HepG2 (cell line): Measurements from ENCODE around the gene TIAM2. TPM values are rescaled to one million over a fixed set of nuclear protein-coding genes. Genes with fewer than 3 reads are reported as not detected.

ENCODE experiments used
- BRF2 ChIP-seq: sonication (generic); formaldehyde crosslinking; IDR thresholded peaks from 2 replicates; pipeline ENCODE4 v1.8.1; 2022; ENCODE audit warnings: mild to moderate bottlenecking, missing genetic modification reagents
- CHCHD3 ChIP-seq: sonication (generic); formaldehyde crosslinking; IDR thresholded peaks from 2 replicates; pipeline ENCODE4 v1.8.0; 2022; ENCODE audit warnings: mild to moderate bottlenecking, missing genetic modification reagents, moderate library complexity
- ELF3 ChIP-seq: IDR thresholded peaks from 2 replicates; pipeline ENCODE4 v1.6.1; 2016; ENCODE audit warnings: missing genetic modification reagents, missing compliant biosample characterization
- ERF ChIP-seq: IDR thresholded peaks from 2 replicates; pipeline ENCODE4 v1.6.1; 2018; ENCODE audit warnings: missing biosample characterization, missing genetic modification reagents
- FOXK2 ChIP-seq: fragments of 450-650 bp; IDR thresholded peaks from 2 replicates; pipeline ENCODE4 v1.6.1; 2016
- HIVEP1 ChIP-seq: sonication (generic); formaldehyde crosslinking; IDR thresholded peaks from 2 replicates; pipeline ENCODE4 v1.4.0; 2020; ENCODE audit warnings: mild to moderate bottlenecking, missing genetic modification reagents
- HOXA9 ChIP-seq: sonication (generic); formaldehyde crosslinking; IDR thresholded peaks from 2 replicates; pipeline ENCODE4 v1.8.1; 2022; ENCODE audit warnings: missing genetic modification reagents, mild to moderate bottlenecking, moderate library complexity, borderline replicate concordance
- NFKBIZ ChIP-seq: IDR thresholded peaks from 2 replicates; pipeline ENCODE4 v1.6.1; 2018; ENCODE audit warnings: missing genetic modification reagents, missing compliant biosample characterization
- SIX4 ChIP-seq: sonication (generic); formaldehyde crosslinking; IDR thresholded peaks from 2 replicates; pipeline ENCODE4 v1.4.0; 2020; ENCODE audit warnings: missing genetic modification reagents
- SOX13 ChIP-seq, 3 experiments: fragments of 450-650 bp in 1 of 3; sonication (generic) in 1 of 3; formaldehyde crosslinking in 1 of 3; IDR thresholded peaks in 2 of 3; conservative IDR thresholded peaks in 1 of 3; 2 replicates each; pipeline versions ENCODE4 v1.5.0 to v1.6.1; 2016 to 2020; ENCODE audit warnings: antibody characterized with exemption in 1 of 3, mild to moderate bottlenecking in 1 of 3, missing compliant biosample characterization in 1 of 3, missing genetic modification reagents in 1 of 3, moderate library complexity in 1 of 3
- TCF12 ChIP-seq, 2 experiments: fragments of 450-650 bp in 1 of 2; sonication (generic) in 1 of 2; formaldehyde crosslinking in 1 of 2; IDR thresholded peaks; 2 replicates each; pipeline versions ENCODE4 v1.6.1 to v1.8.0; 2017 to 2022; ENCODE audit warnings: antibody characterized with exemption in 1 of 2, mild to moderate bottlenecking in 1 of 2, missing genetic modification reagents in 1 of 2, moderate library complexity in 1 of 2
- ZNF274 ChIP-seq: sonication (generic); formaldehyde crosslinking; IDR thresholded peaks from 2 replicates; pipeline ENCODE4 v1.5.1; 2020; ENCODE audit warnings: mild to moderate bottlenecking, missing genetic modification reagents
- ZNF652 ChIP-seq: IDR thresholded peaks from 2 replicates; pipeline ENCODE4 v1.6.1; 2016; ENCODE audit warnings: low read depth, borderline replicate concordance
- ZNF703 ChIP-seq: sonication (generic); formaldehyde crosslinking; IDR thresholded peaks from 2 replicates; pipeline ENCODE4 v1.5.1; 2020; ENCODE audit warnings: missing genetic modification reagents, mild to moderate bottlenecking, moderate library complexity, borderline replicate concordance
- polyA plus RNA-seq, 8 experiments: library from polyadenylated mRNA; depleted of rRNA in 3 of 8; stranded (reverse) in 7 of 8; unstranded in 1 of 8; fragments of >200 nt; fragmentation: Illumina TruSeq in 4 of 8; extraction: Trizol in 4 of 8; gene quantifications; 2 replicates each; pipeline versions ENCODE4 v1.2.1 to v1.2.3, GENCODE V29; 2011 to 2016; ENCODE audit warnings: low read depth in 4 of 8, missing spikeins in 1 of 8, mixed read lengths in 1 of 8; ENCODE audit not compliant: insufficient read depth in 1 of 8
- total RNA-seq, 5 experiments: library from RNA; depleted of rRNA; stranded (reverse); fragments of >200 nt; fragmentation: Illumina TruSeq; extraction: Trizol; gene quantifications; 2 replicates each; pipeline ENCODE4 v1.2.3, GENCODE V29; 2016; ENCODE audit warnings: low read depth in 1 of 5
- TF ChIP-seq, protein P1 (sequence below): sonication (generic); formaldehyde crosslinking; IDR thresholded peaks from 2 replicates; pipeline ENCODE4 v1.5.1; 2020; ENCODE audit warnings: mild to moderate bottlenecking, missing genetic modification reagents, moderate library complexity
- TF ChIP-seq, protein P2 (sequence below): sonication (generic); formaldehyde crosslinking; IDR thresholded peaks from 2 replicates; pipeline ENCODE4; 2020; ENCODE audit warnings: missing genetic modification reagents, mild to moderate bottlenecking, borderline replicate concordance
- TF ChIP-seq, protein P3 (sequence below): sonication (generic); formaldehyde crosslinking; IDR thresholded peaks from 2 replicates; pipeline ENCODE4 v1.5.0; 2020; ENCODE audit warnings: missing genetic modification reagents
- TF ChIP-seq, protein P4 (sequence below): sonication (generic); formaldehyde crosslinking; IDR thresholded peaks from 2 replicates; pipeline ENCODE4 v1.5.0; 2020; ENCODE audit warnings: mild to moderate bottlenecking, missing genetic modification reagents
- TF ChIP-seq, protein P5 (sequence below): sonication (generic); formaldehyde crosslinking; IDR thresholded peaks from 2 replicates; pipeline ENCODE4 v1.9.0; 2022; ENCODE audit warnings: low read depth, missing genetic modification reagents

Gene TIAM2
- total and polyA plus RNA-seq, 2 of the 13 experiments (the other 11 are each of a cell fraction or from before 2014, with no cell fraction given), result 4.1 to 4.5 TPM

GRCh38 chr6:154998855-154999254 is 3.7 kb downstream of the TIAM2 start (continued):
- TF ChIP-seq, protein P1, sequence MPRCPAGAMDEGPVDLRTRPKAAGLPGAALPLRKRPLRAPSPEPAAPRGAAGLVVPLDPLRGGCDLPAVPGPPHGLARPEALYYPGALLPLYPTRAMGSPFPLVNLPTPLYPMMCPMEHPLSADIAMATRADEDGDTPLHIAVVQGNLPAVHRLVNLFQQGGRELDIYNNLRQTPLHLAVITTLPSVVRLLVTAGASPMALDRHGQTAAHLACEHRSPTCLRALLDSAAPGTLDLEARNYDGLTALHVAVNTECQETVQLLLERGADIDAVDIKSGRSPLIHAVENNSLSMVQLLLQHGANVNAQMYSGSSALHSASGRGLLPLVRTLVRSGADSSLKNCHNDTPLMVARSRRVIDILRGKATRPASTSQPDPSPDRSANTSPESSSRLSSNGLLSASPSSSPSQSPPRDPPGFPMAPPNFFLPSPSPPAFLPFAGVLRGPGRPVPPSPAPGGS (CRISPR knock-in tag), result no peak
- TF ChIP-seq SIX4 (CRISPR knock-in tag), result no peak
- TF ChIP-seq NFKBIZ (CRISPR knock-in tag), result no peak
- TF ChIP-seq, protein P2, sequence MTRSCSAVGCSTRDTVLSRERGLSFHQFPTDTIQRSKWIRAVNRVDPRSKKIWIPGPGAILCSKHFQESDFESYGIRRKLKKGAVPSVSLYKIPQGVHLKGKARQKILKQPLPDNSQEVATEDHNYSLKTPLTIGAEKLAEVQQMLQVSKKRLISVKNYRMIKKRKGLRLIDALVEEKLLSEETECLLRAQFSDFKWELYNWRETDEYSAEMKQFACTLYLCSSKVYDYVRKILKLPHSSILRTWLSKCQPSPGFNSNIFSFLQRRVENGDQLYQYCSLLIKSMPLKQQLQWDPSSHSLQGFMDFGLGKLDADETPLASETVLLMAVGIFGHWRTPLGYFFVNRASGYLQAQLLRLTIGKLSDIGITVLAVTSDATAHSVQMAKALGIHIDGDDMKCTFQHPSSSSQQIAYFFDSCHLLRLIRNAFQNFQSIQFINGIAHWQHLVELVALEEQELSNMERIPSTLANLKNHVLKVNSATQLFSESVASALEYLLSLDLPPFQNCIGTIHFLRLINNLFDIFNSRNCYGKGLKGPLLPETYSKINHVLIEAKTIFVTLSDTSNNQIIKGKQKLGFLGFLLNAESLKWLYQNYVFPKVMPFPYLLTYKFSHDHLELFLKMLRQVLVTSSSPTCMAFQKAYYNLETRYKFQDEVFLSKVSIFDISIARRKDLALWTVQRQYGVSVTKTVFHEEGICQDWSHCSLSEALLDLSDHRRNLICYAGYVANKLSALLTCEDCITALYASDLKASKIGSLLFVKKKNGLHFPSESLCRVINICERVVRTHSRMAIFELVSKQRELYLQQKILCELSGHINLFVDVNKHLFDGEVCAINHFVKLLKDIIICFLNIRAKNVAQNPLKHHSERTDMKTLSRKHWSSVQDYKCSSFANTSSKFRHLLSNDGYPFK (CRISPR knock-in tag), result no peak
- no peak for TF ChIP-seq ZNF652 (CRISPR knock-in tag)
- no peak for TF ChIP-seq SOX13 (IDR thresholded peaks at IDR 0.05)
- peak in 1 of 2 experiments; percentile 47; a peak in 1 of 4 replicates for TF ChIP-seq SOX13 (CRISPR knock-in tag; conservative IDR thresholded peaks at IDR 0.05 in 1 of 2, IDR thresholded peaks at IDR 0.05 in 1 of 2)
- TF ChIP-seq ELF3 (CRISPR knock-in tag), result 0 out of 2 replicates have a peak, but pooled peaks have one; percentile 31
- no peak for TF ChIP-seq HOXA9 (CRISPR knock-in tag)
- TF ChIP-seq, protein P3, sequence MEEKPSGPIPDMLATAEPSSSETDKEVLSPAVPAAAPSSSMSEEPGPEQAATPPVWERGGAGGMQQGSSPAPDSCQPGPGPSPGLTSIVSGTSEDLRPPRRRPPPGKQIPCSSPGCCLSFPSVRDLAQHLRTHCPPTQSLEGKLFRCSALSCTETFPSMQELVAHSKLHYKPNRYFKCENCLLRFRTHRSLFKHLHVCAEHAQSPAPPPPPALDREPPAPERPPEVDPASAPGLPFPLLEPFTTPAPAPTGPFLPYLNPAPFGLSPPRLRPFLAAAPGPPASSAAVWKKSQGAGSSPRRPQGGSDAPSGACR (CRISPR knock-in tag), result no peak
- TF ChIP-seq HIVEP1 (CRISPR knock-in tag), result no peak
- no peak for TF ChIP-seq TCF12 (IDR thresholded peaks at IDR 0.05)
- TF ChIP-seq TCF12 (CRISPR knock-in tag; IDR thresholded peaks at IDR 0.05), result no peak
- TF ChIP-seq ERF, result no peak
- TF ChIP-seq ZNF274 (CRISPR knock-in tag), result no peak
- TF ChIP-seq, protein P4, sequence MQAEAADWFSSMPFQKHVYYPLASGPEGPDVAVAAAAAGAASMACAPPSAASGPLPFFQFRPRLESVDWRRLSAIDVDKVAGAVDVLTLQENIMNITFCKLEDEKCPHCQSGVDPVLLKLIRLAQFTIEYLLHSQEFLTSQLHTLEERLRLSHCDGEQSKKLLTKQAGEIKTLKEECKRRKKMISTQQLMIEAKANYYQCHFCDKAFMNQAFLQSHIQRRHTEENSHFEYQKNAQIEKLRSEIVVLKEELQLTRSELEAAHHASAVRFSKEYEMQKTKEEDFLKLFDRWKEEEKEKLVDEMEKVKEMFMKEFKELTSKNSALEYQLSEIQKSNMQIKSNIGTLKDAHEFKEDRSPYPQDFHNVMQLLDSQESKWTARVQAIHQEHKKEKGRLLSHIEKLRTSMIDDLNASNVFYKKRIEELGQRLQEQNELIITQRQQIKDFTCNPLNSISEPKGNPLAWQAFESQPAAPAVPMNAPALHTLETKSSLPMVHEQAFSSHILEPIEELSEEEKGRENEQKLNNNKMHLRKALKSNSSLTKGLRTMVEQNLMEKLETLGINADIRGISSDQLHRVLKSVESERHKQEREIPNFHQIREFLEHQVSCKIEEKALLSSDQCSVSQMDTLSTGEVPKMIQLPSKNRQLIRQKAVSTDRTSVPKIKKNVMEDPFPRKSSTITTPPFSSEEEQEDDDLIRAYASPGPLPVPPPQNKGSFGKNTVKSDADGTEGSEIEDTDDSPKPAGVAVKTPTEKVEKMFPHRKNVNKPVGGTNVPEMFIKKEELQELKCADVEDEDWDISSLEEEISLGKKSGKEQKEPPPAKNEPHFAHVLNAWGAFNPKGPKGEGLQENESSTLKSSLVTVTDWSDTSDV (CRISPR knock-in tag), result no peak
- no peak for TF ChIP-seq ZNF703
- TF ChIP-seq BRF2 (CRISPR knock-in tag), result no peak
- no peak for TF ChIP-seq CHCHD3
- TF ChIP-seq, protein P5, sequence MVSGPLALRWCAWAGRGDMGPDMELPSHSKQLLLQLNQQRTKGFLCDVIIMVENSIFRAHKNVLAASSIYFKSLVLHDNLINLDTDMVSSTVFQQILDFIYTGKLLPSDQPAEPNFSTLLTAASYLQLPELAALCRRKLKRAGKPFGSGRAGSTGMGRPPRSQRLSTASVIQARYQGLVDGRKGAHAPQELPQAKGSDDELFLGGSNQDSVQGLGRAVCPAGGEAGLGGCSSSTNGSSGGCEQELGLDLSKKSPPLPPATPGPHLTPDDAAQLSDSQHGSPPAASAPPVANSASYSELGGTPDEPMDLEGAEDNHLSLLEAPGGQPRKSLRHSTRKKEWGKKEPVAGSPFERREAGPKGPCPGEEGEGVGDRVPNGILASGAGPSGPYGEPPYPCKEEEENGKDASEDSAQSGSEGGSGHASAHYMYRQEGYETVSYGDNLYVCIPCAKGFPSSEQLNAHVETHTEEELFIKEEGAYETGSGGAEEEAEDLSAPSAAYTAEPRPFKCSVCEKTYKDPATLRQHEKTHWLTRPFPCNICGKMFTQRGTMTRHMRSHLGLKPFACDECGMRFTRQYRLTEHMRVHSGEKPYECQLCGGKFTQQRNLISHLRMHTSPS (CRISPR knock-in tag), result 0 out of 2 replicates have a peak, but pooled peaks have one; percentile 15
- no peak for TF ChIP-seq FOXK2
